Middle frontal gyrus (tissue), 1 donor: ENCODE data around the gene FBXO46.
"Not testable (repeated sequence)": the region's sequence is repeated elsewhere in the genome, so short reads cannot be mapped to it uniquely, and the experiment has no call there.

ENCODE experiments used
- DNase-seq: peaks from one replicate; pipeline ENCODE4 v3.0.0-alpha.2; 2015; ENCODE audit warnings: low spot score; ENCODE audit errors: extremely low spot score

FBXO46 gene

DNA sequence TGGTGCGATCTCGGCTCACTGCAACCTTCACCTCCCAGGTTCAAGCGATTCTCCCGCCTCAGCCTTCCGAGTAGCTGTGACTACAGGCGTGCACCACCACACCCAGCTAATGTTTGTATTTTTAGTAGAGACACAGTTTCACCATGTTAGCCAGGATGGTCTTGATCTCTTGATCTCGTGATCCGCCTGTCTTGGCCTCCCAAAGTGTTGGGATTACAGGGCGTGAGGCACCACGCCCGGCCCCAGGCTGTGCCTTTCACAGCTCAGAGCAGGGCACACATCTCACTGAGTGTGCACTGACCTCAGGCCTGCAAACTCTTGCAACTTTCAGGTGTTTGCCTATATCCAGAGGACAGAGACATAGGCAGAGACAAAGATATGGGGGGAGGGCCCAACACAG lies 45.7 kb downstream of the FBXO46 start:
- DNase-seq, result not testable (repeated sequence)

- no peak for DNase-seq
These were observed 47.8 kb downstream of the FBXO46 start for GRCh38 chr19:45682908-45683307.

DNA sequence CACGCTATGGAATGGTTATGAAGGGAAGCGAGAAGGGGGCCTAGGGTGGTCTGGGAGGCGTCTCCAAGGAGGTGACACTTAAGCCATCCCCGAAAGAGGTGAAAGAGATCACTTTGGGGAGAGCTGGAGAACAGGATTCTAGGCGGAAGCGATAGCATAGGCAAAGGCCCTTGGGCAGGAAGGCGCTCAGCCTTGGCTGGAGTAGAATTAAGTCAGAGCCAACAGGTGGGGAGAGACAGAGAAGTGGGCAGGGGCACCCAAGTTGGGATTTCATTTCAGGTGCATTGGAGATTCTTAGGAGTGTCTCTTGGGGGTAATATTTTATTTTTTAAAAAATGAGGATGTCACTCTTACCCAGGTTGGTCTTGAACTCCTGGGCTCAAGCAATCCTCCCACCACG lies 48.6 kb downstream of the FBXO46 start:
- DNase-seq, result no peak

DNA sequence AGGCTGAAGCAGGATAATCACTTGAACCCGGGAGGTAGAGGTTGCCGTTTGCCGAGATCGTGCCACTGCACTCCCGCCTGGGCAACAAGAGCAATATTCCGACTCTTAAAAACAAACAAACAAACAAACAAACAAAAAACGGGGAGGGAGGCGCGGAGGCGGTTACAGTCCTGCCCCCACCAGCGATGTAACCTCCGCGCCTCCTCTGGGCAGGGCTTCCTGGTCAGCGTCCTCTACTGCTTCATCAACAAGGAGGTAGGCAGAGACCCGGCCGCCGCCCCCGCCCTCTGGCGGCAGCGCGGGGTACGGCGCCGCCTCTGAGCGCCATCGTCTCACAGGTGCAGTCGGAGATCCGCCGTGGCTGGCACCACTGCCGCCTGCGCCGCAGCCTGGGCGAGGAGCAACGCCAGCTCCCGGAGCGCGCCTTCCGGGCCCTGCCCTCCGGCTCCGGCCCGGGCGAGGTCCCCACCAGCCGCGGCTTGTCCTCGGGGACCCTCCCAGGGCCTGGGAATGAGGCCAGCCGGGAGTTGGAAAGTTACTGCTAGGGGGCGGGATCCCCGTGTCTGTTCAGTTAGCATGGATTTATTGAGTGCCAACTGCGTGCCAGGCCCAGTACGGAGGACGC lies 49.2 kb downstream of the FBXO46 start:
- peak; percentile 65 for DNase-seq

- no peak for DNase-seq
These were observed 53.1 kb downstream of the FBXO46 start for GRCh38 chr19:45677351-45678230.

GRCh38 chr19:45676851-45677263 lies 53.8 kb downstream of the FBXO46 start:
- no peak for DNase-seq

- no peak for DNase-seq
These were observed 55.8 kb downstream of the FBXO46 start for GRCh38 chr19:45674946-45675345.

DNA sequence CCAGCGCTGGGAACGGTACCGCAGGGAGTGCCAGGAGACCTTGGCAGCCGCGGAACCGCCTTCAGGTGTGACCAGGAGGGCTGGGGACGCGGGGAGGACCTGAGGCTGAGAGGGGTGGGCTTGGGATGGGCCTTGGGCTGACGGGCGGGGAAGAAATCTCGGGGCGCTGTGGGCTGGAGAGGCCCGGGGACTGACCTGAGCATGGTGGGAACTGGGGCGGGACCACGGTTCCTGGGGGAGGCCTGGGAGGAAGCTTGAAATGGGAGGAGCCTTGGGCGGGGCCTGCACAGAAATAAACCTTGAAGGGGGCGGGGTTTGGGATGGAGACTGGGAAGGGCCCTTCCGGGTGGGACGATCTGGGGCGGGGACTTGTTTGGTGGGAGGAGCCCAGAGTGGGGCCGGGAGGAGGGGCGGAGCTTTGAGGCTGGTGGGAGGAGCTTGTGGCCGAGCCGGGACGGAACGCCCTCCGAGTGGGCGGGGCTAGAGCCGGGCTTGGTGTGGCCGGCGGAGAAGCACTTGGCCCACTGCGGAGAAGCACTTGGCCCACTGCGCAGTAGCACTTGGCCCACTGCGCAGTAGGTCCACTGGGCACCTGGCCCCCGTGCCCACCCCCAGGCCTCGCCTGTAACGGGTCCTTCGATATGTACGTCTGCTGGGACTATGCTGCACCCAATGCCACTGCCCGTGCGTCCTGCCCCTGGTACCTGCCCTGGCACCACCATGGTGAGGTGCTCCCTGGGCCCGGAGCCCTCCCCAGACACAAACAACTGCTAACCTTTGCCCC lies 59.8 kb downstream of the FBXO46 start:
- DNase-seq, result no peak

DNA sequence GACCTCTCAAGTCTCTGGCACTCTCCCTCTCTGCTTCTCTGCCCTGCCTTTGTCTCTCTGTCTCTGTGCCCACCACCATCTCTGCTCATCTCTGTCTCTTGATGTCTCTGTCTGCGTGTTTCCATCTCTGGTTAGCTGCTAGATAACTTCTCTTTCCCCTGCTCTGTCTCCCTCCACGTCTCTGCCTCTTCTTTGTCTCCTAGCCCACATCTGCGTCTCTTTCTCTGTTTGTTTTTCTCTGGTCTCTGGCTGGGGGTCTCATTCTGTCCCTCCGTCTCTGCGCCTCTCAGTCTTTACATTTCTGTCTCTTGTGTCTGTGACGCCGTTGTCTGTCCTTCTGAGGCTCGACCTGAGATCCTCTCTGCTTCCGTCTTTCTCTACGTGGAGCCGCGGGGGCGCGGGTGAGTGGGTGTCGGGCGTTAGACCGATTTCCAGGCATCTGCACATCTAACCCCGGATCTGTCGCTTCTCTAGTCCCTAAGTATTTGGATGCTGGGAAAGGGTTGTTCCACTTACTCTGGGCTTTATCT lies 62.3 kb downstream of the FBXO46 start:
- no peak for DNase-seq

GRCh38 chr19:45667620-45668341 lies 62.9 kb downstream of the FBXO46 start, which contains the start of gene GIPR:
GIPR (plus strand) TSS chr19:45668221; CDS start chr19:45669521, 1,300 bp downstream.
- DNase-seq, result no peak

GRCh38 chr19:45664575-45664974 lies 66.1 kb downstream of the FBXO46 start:
- DNase-seq, result no peak

- no peak for DNase-seq
These were observed 66.9 kb downstream of the FBXO46 start for GRCh38 chr19:45663800-45664199.

DNA sequence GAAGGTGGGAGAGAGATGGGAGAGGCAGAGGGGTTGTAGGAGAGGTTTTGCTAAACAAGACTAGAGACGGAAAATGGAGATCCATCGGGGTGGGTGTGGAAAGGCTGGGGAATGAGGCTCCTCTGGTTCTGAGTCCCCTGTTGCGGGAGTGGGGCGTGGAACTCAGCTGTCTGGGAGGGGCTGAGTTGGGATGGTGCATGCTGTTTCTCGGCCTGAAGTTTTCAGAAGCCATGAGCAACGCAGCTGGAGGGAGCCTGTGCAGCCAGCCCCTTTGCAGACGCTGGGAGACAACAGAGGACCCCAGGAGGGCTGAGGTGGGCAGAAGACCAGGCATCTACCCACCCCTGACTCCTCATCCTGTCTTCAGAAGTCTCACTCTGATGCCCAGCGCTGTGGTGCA lies 70.1 kb downstream of the FBXO46 start:
- no peak for DNase-seq
